Neural progenitor cell (in vitro differentiated cells): Measurements from ENCODE around the gene PPFIBP1. TPM values are rescaled to one million over a fixed set of nuclear protein-coding genes. Genes with fewer than 3 reads are reported as not detected.

ENCODE experiments used
- DNase-seq: peaks from one replicate; pipeline ENCODE4 v3.0.0-alpha.2; 2016; ENCODE audit warnings: low spot score
- H2AFZ ChIP-seq: fragments of 200-600 bp; sonication (generic); replicated peaks from 2 replicates; pipeline ENCODE4 v1.6.1; 2016; ENCODE audit warnings: antibody characterized with exemption
- H3F3A ChIP-seq: fragments of 200-600 bp; sonication (generic); 2 replicates; pipeline ENCODE4 v1.6.1; 2016; ENCODE audit warnings: antibody characterized with exemption, low read depth
- H3K27ac ChIP-seq: fragments of 200-600 bp; sonication (generic); 2 replicates; pipeline ENCODE4 v1.5.1; 2016; ENCODE audit warnings: mild to moderate bottlenecking
- H3K27me3 ChIP-seq: fragments of 200-600 bp; sonication (generic); 2 replicates; pipeline ENCODE4 v1.6.1; 2016; ENCODE audit warnings: mild to moderate bottlenecking, moderate library complexity
- H3K36me3 ChIP-seq: fragments of 200-600 bp; sonication (generic); 2 replicates; pipeline ENCODE4 v1.5.1; 2016
- H3K4me1 ChIP-seq: fragments of 200-600 bp; sonication (generic); 2 replicates; pipeline ENCODE4 v1.6.1; 2016; ENCODE audit warnings: mixed run types
- H3K4me2 ChIP-seq: fragments of 200-600 bp; sonication (generic); 2 replicates; pipeline ENCODE4 v1.6.1; 2016
- H3K4me3 ChIP-seq: fragments of 200-600 bp; sonication (generic); 2 replicates; pipeline ENCODE4 v1.5.1; 2016
- H3K79me2 ChIP-seq: fragments of 200-600 bp; sonication (generic); 2 replicates; pipeline ENCODE4 v1.6.1; 2016; ENCODE audit warnings: low read depth
- H3K9ac ChIP-seq: fragments of 200-600 bp; sonication (generic); 2 replicates; pipeline ENCODE4 v1.6.1; 2016
- H3K9me3 ChIP-seq: fragments of 200-600 bp; sonication (generic); 2 replicates; pipeline ENCODE4 v1.5.1; 2016; ENCODE audit warnings: low read depth
- H4K20me1 ChIP-seq: fragments of 200-600 bp; sonication (generic); 2 replicates; pipeline ENCODE4 v1.6.1; 2016; ENCODE audit warnings: low read depth
- H3K27ac Mint-ChIP-seq: 3 replicates; pipeline ENCODE4 v1.8.0; 2021; ENCODE audit warnings: mixed read lengths
- H3K27me3 Mint-ChIP-seq: 2 replicates; pipeline ENCODE4 v1.8.0; 2022; ENCODE audit warnings: low read depth, mild to moderate bottlenecking, inconsistent platforms, moderate library complexity, mixed read lengths; ENCODE audit not compliant: insufficient read depth
- H3K36me3 Mint-ChIP-seq: 3 replicates; pipeline ENCODE4 v1.8.0; 2021; ENCODE audit warnings: mixed read lengths
- H3K4me1 Mint-ChIP-seq: 3 replicates; pipeline ENCODE4 v1.8.0; 2021; ENCODE audit warnings: mixed read lengths
- H3K4me3 Mint-ChIP-seq: 3 replicates; pipeline ENCODE4 v1.8.0; 2021; ENCODE audit warnings: mild to moderate bottlenecking, moderate library complexity, mixed read lengths
- H3K9me3 Mint-ChIP-seq: 3 replicates; pipeline ENCODE4 v1.8.0; 2020; ENCODE audit warnings: mixed read lengths
- EZH2 ChIP-seq: fragments of 200-600 bp; sonication (generic); IDR thresholded peaks from 2 replicates; pipeline ENCODE4 v1.6.1; 2017; ENCODE audit warnings: antibody characterized with exemption, mild to moderate bottlenecking, moderate library complexity
- EZH2phosphoT487 ChIP-seq: fragments of 200-600 bp; sonication (generic); IDR thresholded peaks from 2 replicates; pipeline ENCODE4 v1.6.1; 2017; ENCODE audit warnings: antibody characterized with exemption
- total RNA-seq: library from RNA; depleted of rRNA; stranded (reverse); fragments of >200 nt; gene quantifications from 2 replicates; pipeline ENCODE4 v1.2.3, GENCODE V29; 2015; ENCODE audit warnings: low replicate concordance
- TF ChIP-seq, protein P1 (sequence below): fragments of 200-600 bp; sonication (generic); IDR thresholded peaks from 2 replicates; pipeline ENCODE4 v1.5.1; 2017; ENCODE audit warnings: antibody characterized with exemption, mild to moderate bottlenecking

The PPFIBP1 gene
- total RNA-seq, 1 donor from 2014 or later, result 61.7 TPM

DNA sequence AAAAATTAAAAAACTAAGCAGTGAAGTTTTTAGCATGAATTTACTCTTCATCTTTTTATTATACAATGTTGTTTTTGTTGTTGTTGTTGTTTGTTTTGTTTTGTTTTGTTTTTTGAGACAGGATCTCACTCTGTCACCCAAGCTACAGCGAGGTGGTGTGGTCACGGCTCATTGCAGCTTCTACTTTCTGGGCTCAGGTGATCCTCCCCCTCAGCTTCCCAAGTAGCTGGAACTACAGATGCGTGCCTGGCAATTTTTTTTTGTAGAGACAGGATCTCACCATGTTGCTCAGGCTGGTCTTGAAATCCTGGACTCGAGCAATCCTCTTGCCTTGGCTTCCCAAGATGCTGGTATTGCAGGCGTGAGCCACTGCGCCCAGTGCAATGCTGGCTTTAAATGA, 11.3 kb downstream of the PPFIBP1 start:
- H3K4me1 ChIP-seq, result no peaks in the 10 kb centered on the region
- Mint-ChIP-seq H3K36me3 (peaks cover 24% of the 10 kb centered on the region), H3K4me3 (no peak overlapping the region), H3K4me1 (peaks cover 12% of the 10 kb centered on the region), H3K9me3 (peaks cover 8% of the 10 kb centered on the region), H3K27ac (no peak overlapping the region), H3K27me3 (no peaks in the 10 kb centered on the region)
- no peaks in the 10 kb centered on the region for H3K36me3 ChIP-seq
- TF ChIP-seq EZH2 (no peak), EZH2phosphoT487 (no peak)
- TF ChIP-seq, protein P1, sequence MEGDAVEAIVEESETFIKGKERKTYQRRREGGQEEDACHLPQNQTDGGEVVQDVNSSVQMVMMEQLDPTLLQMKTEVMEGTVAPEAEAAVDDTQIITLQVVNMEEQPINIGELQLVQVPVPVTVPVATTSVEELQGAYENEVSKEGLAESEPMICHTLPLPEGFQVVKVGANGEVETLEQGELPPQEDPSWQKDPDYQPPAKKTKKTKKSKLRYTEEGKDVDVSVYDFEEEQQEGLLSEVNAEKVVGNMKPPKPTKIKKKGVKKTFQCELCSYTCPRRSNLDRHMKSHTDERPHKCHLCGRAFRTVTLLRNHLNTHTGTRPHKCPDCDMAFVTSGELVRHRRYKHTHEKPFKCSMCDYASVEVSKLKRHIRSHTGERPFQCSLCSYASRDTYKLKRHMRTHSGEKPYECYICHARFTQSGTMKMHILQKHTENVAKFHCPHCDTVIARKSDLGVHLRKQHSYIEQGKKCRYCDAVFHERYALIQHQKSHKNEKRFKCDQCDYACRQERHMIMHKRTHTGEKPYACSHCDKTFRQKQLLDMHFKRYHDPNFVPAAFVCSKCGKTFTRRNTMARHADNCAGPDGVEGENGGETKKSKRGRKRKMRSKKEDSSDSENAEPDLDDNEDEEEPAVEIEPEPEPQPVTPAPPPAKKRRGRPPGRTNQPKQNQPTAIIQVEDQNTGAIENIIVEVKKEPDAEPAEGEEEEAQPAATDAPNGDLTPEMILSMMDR, result no peak
- no peaks in the 10 kb centered on the region for H4K20me1 ChIP-seq
- H3K4me2 ChIP-seq, result no peak overlapping the region
- no peaks in the 10 kb centered on the region for H3K27me3 ChIP-seq
- no peak overlapping the region for H2AFZ ChIP-seq
- no peak for DNase-seq
- no peak overlapping the region for H3K27ac ChIP-seq
- H3K79me2 ChIP-seq, result peaks cover 63% of the 10 kb centered on the region
- no peak overlapping the region for H3K9ac ChIP-seq
- no peak overlapping the region for H3K4me3 ChIP-seq
- H3K9me3 ChIP-seq, result no peaks in the 10 kb centered on the region
- no peaks in the 10 kb centered on the region for H3F3A ChIP-seq

- TF ChIP-seq EZH2phosphoT487 (no peak), EZH2 (no peak)
- TF ChIP-seq, protein P1, result no peak
- no peak overlapping the region for H3K27ac Mint-ChIP-seq
- peaks cover 30% of the 10 kb centered on the region for H3K36me3 Mint-ChIP-seq
- H3K27me3 Mint-ChIP-seq, result peaks cover 2% of the 10 kb centered on the region
- H3F3A ChIP-seq, result no peaks in the 10 kb centered on the region
- no peak overlapping the region for H3K4me3 Mint-ChIP-seq
- H3K4me3 ChIP-seq, result no peak overlapping the region
- peaks cover 8% of the 10 kb centered on the region for H3K4me1 Mint-ChIP-seq
- peaks cover 5% of the 10 kb centered on the region for H3K4me1 ChIP-seq
- no peak overlapping the region for H3K9ac ChIP-seq
- no peak for DNase-seq
- H3K4me2 ChIP-seq, result no peak overlapping the region
- H4K20me1 ChIP-seq, result no peaks in the 10 kb centered on the region
- no peak overlapping the region for H2AFZ ChIP-seq
- no peaks in the 10 kb centered on the region for H3K36me3 ChIP-seq
- H3K79me2 ChIP-seq, result peaks cover 62% of the 10 kb centered on the region
- H3K9me3 ChIP-seq, result no peaks in the 10 kb centered on the region
- H3K27ac ChIP-seq, result no peak overlapping the region
- H3K27me3 ChIP-seq, result no peaks in the 10 kb centered on the region
- H3K9me3 Mint-ChIP-seq, result peaks cover 8% of the 10 kb centered on the region
Observed at GRCh38 chr12:27537855-27538675, 14.1 kb downstream of the PPFIBP1 start.

GRCh38 chr12:27539191-27539631, 15.2 kb downstream of the PPFIBP1 start:
- H3K9me3 Mint-ChIP-seq, result peaks cover 5% of the 10 kb centered on the region
- no peaks in the 10 kb centered on the region for H3F3A ChIP-seq
- peaks cover 5% of the 10 kb centered on the region for H3K4me1 ChIP-seq
- H3K9me3 ChIP-seq, result no peaks in the 10 kb centered on the region
- H3K27ac Mint-ChIP-seq, result no peak overlapping the region
- no peaks in the 10 kb centered on the region for H3K36me3 ChIP-seq
- H3K9ac ChIP-seq, result no peak overlapping the region
- H3K27ac ChIP-seq, result no peak overlapping the region
- TF ChIP-seq, protein P1, result no peak
- TF ChIP-seq EZH2, result no peak
- TF ChIP-seq EZH2phosphoT487, result no peak
- H3K36me3 Mint-ChIP-seq, result peaks cover 28% of the 10 kb centered on the region
- DNase-seq, result no peak
- peaks cover 2% of the 10 kb centered on the region for H3K27me3 Mint-ChIP-seq
- H3K4me2 ChIP-seq, result no peak overlapping the region
- no peaks in the 10 kb centered on the region for H4K20me1 ChIP-seq
- H3K79me2 ChIP-seq, result peaks cover 60% of the 10 kb centered on the region
- no peaks in the 10 kb centered on the region for H3K27me3 ChIP-seq
- no peak overlapping the region for H3K4me3 Mint-ChIP-seq
- no peak overlapping the region for H2AFZ ChIP-seq
- no peak overlapping the region for H3K4me3 ChIP-seq
- H3K4me1 Mint-ChIP-seq, result peaks cover 6% of the 10 kb centered on the region
